C4-2B (cell line): ENCODE measurements around the gene BIRC2.
A peak's percentile ranks its signal among the peaks of the same experiment; 100 is the strongest.

ENCODE experiments used
- H3K27ac ChIP-seq: fragments of 450-650 bp; 2 replicates; pipeline ENCODE4 v1.5.1; 2017
- CTCF ChIP-seq: fragments of 450-650 bp; conservative IDR thresholded peaks from 2 replicates; pipeline ENCODE4 v1.5.1; 2017; ENCODE audit warnings: mild to moderate bottlenecking
- ZFX ChIP-seq: fragments of 450-650 bp; IDR thresholded peaks from 2 replicates; pipeline ENCODE4 v1.6.1; 2017

Gene BIRC2

GRCh38 chr11:102307727-102308038, 39.3 kb upstream of the BIRC2 start:
- H3K27ac ChIP-seq, result no peak overlapping the region
- TF ChIP-seq CTCF (no peak), ZFX (no peak)

- no peak overlapping the region for H3K27ac ChIP-seq
- TF ChIP-seq CTCF (peak; percentile 43), ZFX (no peak)
Observed at GRCh38 chr11:102309621-102310541, 37.1 kb upstream of the BIRC2 start.

- TF ChIP-seq CTCF, result no peak
- no peak for TF ChIP-seq ZFX
- H3K27ac ChIP-seq, result peak overlapping the region; percentile 51; the same call in 1 of the 2 replicates
Observed at GRCh38 chr11:102312667-102313066, 34.3 kb upstream of the BIRC2 start.

GRCh38 chr11:102313238-102313940, 33.6 kb upstream of the BIRC2 start:
- H3K27ac ChIP-seq, result peak overlapping the region; percentile 51
- TF ChIP-seq CTCF (no peak), ZFX (no peak)

DNA sequence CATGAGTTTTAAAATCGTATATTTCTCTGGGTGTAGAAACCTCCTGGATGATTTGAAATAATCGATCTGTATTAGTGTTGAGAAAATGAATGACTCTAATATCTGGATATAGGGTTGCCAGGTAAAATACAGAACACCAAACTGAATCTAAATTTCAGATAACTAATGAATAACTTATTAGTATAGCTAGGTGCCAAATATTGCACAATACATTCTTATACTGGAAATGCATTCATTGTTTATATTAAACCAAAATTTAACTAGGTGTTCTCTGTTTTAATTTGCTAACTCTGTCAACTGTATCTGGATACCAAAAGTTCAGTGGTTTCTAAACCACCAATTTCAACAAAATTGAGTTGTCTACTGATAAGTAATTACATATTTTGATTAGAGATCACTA, 32.2 kb upstream of the BIRC2 start:
- TF ChIP-seq CTCF (no peak), ZFX (no peak)

DNA sequence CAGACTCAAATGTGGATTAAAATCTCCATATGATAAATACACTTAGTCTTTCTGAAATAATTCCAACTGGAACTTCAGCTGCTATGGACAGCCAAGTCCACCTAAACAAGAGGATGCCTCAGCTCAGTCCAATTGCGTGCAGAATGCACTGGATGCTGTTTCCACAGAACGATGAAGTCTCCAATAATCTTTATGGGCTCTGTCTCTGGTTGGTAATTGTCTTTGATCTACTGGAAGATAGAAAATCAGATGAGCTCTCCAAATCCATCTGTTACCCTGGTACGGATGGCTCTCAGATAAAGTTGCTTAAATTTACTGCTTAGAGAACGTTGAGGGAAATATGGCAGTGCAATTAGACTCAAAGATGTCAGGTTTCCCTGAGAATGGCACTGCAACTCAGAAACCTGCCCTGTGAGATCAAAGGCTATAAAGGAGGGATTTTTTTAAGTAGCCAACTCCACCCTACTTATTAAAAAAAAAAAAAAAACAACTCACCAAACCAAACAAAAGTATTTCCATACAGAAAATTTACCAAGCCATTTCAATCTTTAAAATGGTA, 30.6 kb upstream of the BIRC2 start:
- TF ChIP-seq ZFX, result no peak
- TF ChIP-seq CTCF, result no peak
- H3K27ac ChIP-seq, result no peak overlapping the region

More for the DNA sequence above, 32.2 kb upstream of the BIRC2 start:
- no peak overlapping the region for H3K27ac ChIP-seq
